NOMO-1 treated with dmso at 0.1 percent for 144 hours (cell line): ENCODE data around the gene UBN2.
"Not testable (repeated sequence)": the region's sequence is repeated elsewhere in the genome, so short reads cannot be mapped to it uniquely, and the experiment has no call there.

Source experiments
- DNase-seq: peaks from one replicate; lab custom pipeline; 2025; ENCODE audit not compliant: unreplicated experiment; lab: John Stamatoyannopoulos, UW

UBN2 gene

GRCh38 chr7:139230774-139231512 is at the start of gene UBN2:
Gene UBN2, plus strand, starts transcription at chr7:139231237. Its CDS starts 248 bp downstream, at chr7:139231485.
- DNase-seq: peak; percentile 60

- DNase-seq: no peak
Measured at GRCh38 chr7:139181404-139181803, 49.6 kb upstream of the UBN2 start.

- no peak for DNase-seq
Measured at GRCh38 chr7:139182363-139182762, 48.7 kb upstream of the UBN2 start.

GRCh38 chr7:139183251-139183650 is 47.8 kb upstream of the UBN2 start:
- no peak for DNase-seq

GRCh38 chr7:139183878-139184338 is 47.1 kb upstream of the UBN2 start:
- no peak for DNase-seq

- no peak for DNase-seq
Measured at GRCh38 chr7:139186146-139186545, 44.9 kb upstream of the UBN2 start.

GRCh38 chr7:139189357-139189756 is 41.7 kb upstream of the UBN2 start:
- no peak for DNase-seq

GRCh38 chr7:139192014-139192706 is 38.9 kb upstream of the UBN2 start:
- no peak for DNase-seq

- DNase-seq: no peak
Measured at GRCh38 chr7:139200382-139200781, 30.7 kb upstream of the UBN2 start.

- DNase-seq: no peak
Measured at GRCh38 chr7:139203992-139204391, 27.0 kb upstream of the UBN2 start.

- DNase-seq: no peak
Measured at GRCh38 chr7:139205843-139206242, 25.2 kb upstream of the UBN2 start.

- DNase-seq: no peak
Measured at GRCh38 chr7:139212133-139212532, 18.9 kb upstream of the UBN2 start.

- DNase-seq: not testable (repeated sequence)
Measured at GRCh38 chr7:139213489-139213888, 17.5 kb upstream of the UBN2 start.

GRCh38 chr7:139218173-139218572 is 12.9 kb upstream of the UBN2 start:
- no peak for DNase-seq

GRCh38 chr7:139224219-139224618 is 6.8 kb upstream of the UBN2 start:
- no peak for DNase-seq

- not testable (repeated sequence) for DNase-seq
Measured at GRCh38 chr7:139224836-139225235, 6.2 kb upstream of the UBN2 start.

GRCh38 chr7:139225286-139226157 is 5.5 kb upstream of the UBN2 start:
- DNase-seq: not testable (repeated sequence)

- not testable (repeated sequence) for DNase-seq
Measured at GRCh38 chr7:139226158-139226515, 4.9 kb upstream of the UBN2 start.

- DNase-seq: not testable (repeated sequence)
Measured at GRCh38 chr7:139226988-139227488, 4.0 kb upstream of the UBN2 start.

GRCh38 chr7:139230023-139230422 is 1.0 kb upstream of the UBN2 start:
- no peak for DNase-seq

GRCh38 chr7:139230484-139230773 is 608 bp upstream of the UBN2 start:
- no peak for DNase-seq
